Transverse colon (tissue), 4 donors: Measurements from ENCODE around the gene ACTR3C. TPM values are rescaled to one million over a fixed set of nuclear protein-coding genes. Genes with fewer than 3 reads are reported as not detected.
A peak's percentile ranks its signal among the peaks of the same experiment; 100 is the strongest.
"Not testable (repeated sequence)": the region's sequence is repeated elsewhere in the genome, so short reads cannot be mapped to it uniquely, and the experiment has no call there.

Source experiments
- DNase-seq: peaks from one replicate; pipeline ENCODE4 v3.0.0-alpha.2; 2019
- H3K27ac ChIP-seq, 4 donors: fragments of 200-600 bp; sonication (generic); 2 replicates each; pipeline ENCODE4 v1.5.1; 2016 to 2018; ENCODE audit warnings: inconsistent platforms in 4 of 4
- H3K27me3 ChIP-seq: fragments of 200-600 bp; sonication (generic); 2 replicates; pipeline ENCODE4 v1.5.1; 2017; ENCODE audit warnings: inconsistent platforms
- H3K36me3 ChIP-seq, 4 donors: fragments of 200-600 bp; sonication (generic); 2 replicates each; pipeline ENCODE4 v1.5.1; 2017 to 2019; ENCODE audit warnings: inconsistent platforms in 4 of 4
- H3K4me1 ChIP-seq, 4 donors: fragments of 200-600 bp; sonication (generic); 2 replicates each; pipeline ENCODE4 v1.5.1; 2017 to 2020; ENCODE audit warnings: inconsistent platforms in 4 of 4
- H3K4me3 ChIP-seq, 4 donors: fragments of 200-600 bp; sonication (generic); 1 replicate in 1 of 4; 2 replicates in 3 of 4; pipeline versions ENCODE4 v1.5.1 to v1.6.1; 2017 to 2019; ENCODE audit warnings: inconsistent platforms in 4 of 4
- H3K9me3 ChIP-seq, 2 donors: fragments of 200-600 bp; sonication (generic); 2 replicates each; pipeline ENCODE4 v1.5.1; 2017 to 2019; ENCODE audit warnings: inconsistent platforms in 2 of 2
- CTCF ChIP-seq, 5 experiments: fragments of 200-600 bp in 3 of 5; fragments of 450-650 bp in 2 of 5; sonication (generic) in 3 of 5; IDR thresholded peaks; 1 replicate in 2 of 5; 2 replicates in 3 of 5; pipeline ENCODE4 v1.5.1; 2016 to 2017; ENCODE audit warnings: antibody characterized with exemption in 5 of 5, inconsistent platforms in 3 of 5, mild to moderate bottlenecking in 2 of 5, moderate library complexity in 1 of 5
- WGBS, 2 donors: methylation state at CpG; one replicate each; pipeline ENCODE4 v1.1.5; 2018; ENCODE audit warnings: low coverage in 1 of 2; 5-methylcytosine and 5-hydroxymethylcytosine counted together
- in situ Hi-C, 4 donors: fragments of 200-750 bp; cut with MboI; loops; one replicate each; pipeline versions ENCODE4 v1.15.0 to v1.15.1; 2017; ENCODE audit warnings: low sequenced_read_pairs in 3 of 4, low pct_ligation_motif_present in 1 of 4, low pct_unique_long_range_greater_than_20kb in 1 of 4
- intact Hi-C: fragments of 100-400 bp; cut with DNase I; formaldehyde crosslinking; loops from one replicate; pipeline ENCODE4 v1.15.1; 2023; ENCODE audit warnings: low total_unique reads
- total RNA-seq, 4 donors: library from RNA; depleted of rRNA; stranded (reverse); fragments of >200 nt; gene quantifications; one replicate each; pipeline ENCODE4 v1.1.0, GENCODE V29; 2016

The ACTR3C gene
- total RNA-seq, 4 donors from 2014 or later = 19.9 to 71.1 (median 42.7) TPM

GRCh38 chr7:150290317-150290716, 33.0 kb downstream of the ACTR3C start:
- DNase-seq, H3K27me3 ChIP-seq, H3K4me3 ChIP-seq, intact Hi-C loops, H3K27ac ChIP-seq, H3K4me1 ChIP-seq, H3K36me3 ChIP-seq, in situ Hi-C loops, H3K9me3 ChIP-seq: not testable (repeated sequence)
- 54 to 83% methylated on average over 2 to 6 of the region's 6 CpGs for WGBS, 2 donors

GRCh38 chr7:150288816-150289215, 34.5 kb downstream of the ACTR3C start:
- H3K4me3 ChIP-seq, H3K9me3 ChIP-seq, H3K4me1 ChIP-seq, H3K27me3 ChIP-seq, in situ Hi-C loops, H3K36me3 ChIP-seq, intact Hi-C loops, H3K27ac ChIP-seq, DNase-seq: not testable (repeated sequence)
- 87% methylated on average over 4 of the region's 6 CpGs; no CpG with 5 or more reads in 1 of the 2 donors for whole genome bisulfite sequencing, 2 donors

GRCh38 chr7:150287815-150288214, 35.5 kb downstream of the ACTR3C start:
- H3K9me3 ChIP-seq, H3K36me3 ChIP-seq, intact Hi-C loops, H3K27ac ChIP-seq, H3K4me3 ChIP-seq, H3K27me3 ChIP-seq, DNase-seq, in situ Hi-C loops, H3K4me1 ChIP-seq: not testable (repeated sequence)
- 94% methylated on average over 7 of the region's 7 CpGs; no CpG with 5 or more reads in 1 of the 2 donors for WGBS, 2 donors

GRCh38 chr7:150285849-150286754, 37.2 kb downstream of the ACTR3C start:
- DNase-seq = peak; percentile 19
- in situ Hi-C loops, H3K4me3 ChIP-seq, H3K36me3 ChIP-seq, H3K27ac ChIP-seq, H3K27me3 ChIP-seq, H3K9me3 ChIP-seq, H3K4me1 ChIP-seq, intact Hi-C loops: not testable (repeated sequence)
- TF ChIP-seq CTCF (IDR thresholded peaks at IDR 0.05) = peak; percentile 50 to 82 (median 61)
- 26 to 40% methylated on average over 1 to 12 of the region's 16 CpGs for WGBS, 2 donors

- H3K4me1 ChIP-seq, H3K27ac ChIP-seq, H3K4me3 ChIP-seq, H3K27me3 ChIP-seq, intact Hi-C loops, H3K36me3 ChIP-seq, H3K9me3 ChIP-seq, in situ Hi-C loops, DNase-seq: not testable (repeated sequence)
- WGBS, 2 donors = 89% methylated on average over 6 of the region's 6 CpGs; no CpG with 5 or more reads in 1 of the 2 donors
These were observed 39.7 kb downstream of the ACTR3C start for GRCh38 chr7:150283608-150284007.

- H3K4me3 ChIP-seq, H3K27me3 ChIP-seq, intact Hi-C loops, DNase-seq, H3K9me3 ChIP-seq, H3K4me1 ChIP-seq, H3K27ac ChIP-seq, in situ Hi-C loops, H3K36me3 ChIP-seq: not testable (repeated sequence)
- WGBS, 2 donors = 79 to 80% methylated on average over 1 to 2 of the region's 3 CpGs
These were observed 40.2 kb downstream of the ACTR3C start for GRCh38 chr7:150283111-150283510.

GRCh38 chr7:150281681-150282403, 41.5 kb downstream of the ACTR3C start:
- H3K36me3 ChIP-seq, intact Hi-C loops, H3K9me3 ChIP-seq, in situ Hi-C loops, H3K4me3 ChIP-seq, DNase-seq, H3K4me1 ChIP-seq, H3K27ac ChIP-seq, H3K27me3 ChIP-seq: not testable (repeated sequence)
- 84 to 100% methylated on average over 1 to 6 of the region's 25 CpGs for WGBS, 2 donors

GRCh38 chr7:150278383-150278782, 45.0 kb downstream of the ACTR3C start:
- H3K9me3 ChIP-seq, intact Hi-C loops, in situ Hi-C loops, H3K4me1 ChIP-seq, H3K27me3 ChIP-seq, DNase-seq, H3K36me3 ChIP-seq, H3K4me3 ChIP-seq, H3K27ac ChIP-seq: not testable (repeated sequence)
- 86% methylated on average over 11 of the region's 11 CpGs; no CpG with 5 or more reads in 1 of the 2 donors for WGBS, 2 donors
